SIG-M5 treated with dmso at 0.1 percent for 504 hours (cell line): Measurements from ENCODE around the gene TSPO2.

Experiments
- DNase-seq: peaks from one replicate; lab custom pipeline; 2025; ENCODE audit not compliant: unreplicated experiment; lab: John Stamatoyannopoulos, UW

TSPO2 gene

GRCh38 chr6:41027241-41027640 lies 15.0 kb upstream of the TSPO2 start:
- DNase-seq: no peak

GRCh38 chr6:41027799-41028560 lies 14.3 kb upstream of the TSPO2 start:
- peak; percentile 48 for DNase-seq

DNA sequence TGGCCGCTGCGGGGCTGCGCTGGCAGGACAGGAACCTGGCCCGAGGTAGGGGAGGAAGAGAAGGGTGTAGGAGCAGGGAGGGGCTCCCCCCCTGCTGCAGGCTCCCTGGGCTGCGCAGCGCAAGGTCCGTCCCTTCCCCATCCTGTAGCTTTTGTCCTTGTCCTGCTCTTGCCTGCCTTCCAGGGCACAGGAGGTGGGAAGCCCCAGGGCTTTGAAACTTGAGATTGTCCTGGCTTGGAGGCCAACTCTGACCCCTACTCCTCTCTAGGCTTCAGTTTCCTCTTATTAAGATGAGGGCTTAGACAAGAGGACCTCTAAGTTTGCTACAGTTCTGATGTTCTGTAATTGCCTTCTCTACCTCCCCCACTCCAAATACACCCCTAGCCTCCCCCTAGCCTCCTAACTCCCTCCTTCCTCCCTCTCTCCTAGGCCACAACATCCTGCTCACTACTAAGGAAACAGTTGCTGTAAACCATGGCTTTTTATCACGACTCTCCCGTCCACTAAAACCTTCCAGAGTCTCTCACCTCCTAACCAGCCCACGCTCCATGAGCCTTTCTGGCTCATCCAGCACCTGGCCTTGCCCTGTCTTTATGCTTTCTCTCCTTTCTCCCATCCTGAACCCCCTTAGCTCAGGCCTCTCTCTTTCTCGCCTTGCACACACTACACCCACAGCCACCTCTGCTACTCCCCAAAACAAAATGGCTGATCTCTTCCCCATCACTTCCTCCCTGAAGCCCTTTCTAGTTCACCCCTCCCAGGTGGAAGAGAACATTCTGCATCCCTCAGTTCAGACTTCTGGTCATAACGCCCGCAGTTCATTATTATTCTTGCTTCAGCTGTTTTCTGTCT lies 13.5 kb upstream of the TSPO2 start:
- no peak for DNase-seq

DNA sequence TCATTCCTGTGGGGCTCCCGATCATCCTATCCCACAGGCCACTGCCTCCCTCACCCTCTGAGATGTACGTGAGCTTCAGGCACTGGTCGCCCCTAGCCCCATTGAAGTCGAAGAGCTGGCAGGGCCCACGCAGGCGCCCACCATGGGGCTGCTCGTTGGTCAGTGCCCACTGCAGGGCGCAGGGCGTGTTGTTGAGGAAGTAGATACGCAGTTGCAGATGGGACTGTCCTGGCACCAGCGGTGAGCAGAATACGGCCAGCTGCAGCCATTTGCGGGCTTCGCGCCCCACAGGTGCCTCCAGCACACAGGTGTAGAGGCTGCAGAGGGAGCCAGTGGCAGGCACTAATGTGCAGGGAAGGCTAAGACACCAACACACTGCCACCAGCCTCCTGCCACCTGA lies 9.4 kb upstream of the TSPO2 start:
- no peak for DNase-seq

DNA sequence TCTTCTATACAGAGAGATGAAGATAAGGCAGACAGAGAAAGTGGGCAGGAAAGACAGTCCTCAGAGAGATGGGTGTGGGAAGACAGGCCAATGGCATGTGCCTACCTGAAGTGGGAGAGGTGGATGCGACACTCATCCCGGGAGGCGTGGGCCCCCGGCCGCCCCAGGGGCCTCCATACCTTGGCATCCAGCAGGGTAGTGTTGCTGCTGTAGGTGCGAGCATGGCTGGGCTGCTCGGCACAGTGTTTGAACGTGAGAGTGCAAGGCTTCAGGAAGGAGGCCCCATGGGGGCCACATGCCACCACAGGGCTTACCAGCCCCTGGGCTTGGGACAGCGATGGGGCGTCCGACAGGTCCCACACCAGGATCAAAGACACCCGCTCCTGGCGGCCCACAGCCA lies 8.5 kb upstream of the TSPO2 start:
- no peak for DNase-seq

DNA sequence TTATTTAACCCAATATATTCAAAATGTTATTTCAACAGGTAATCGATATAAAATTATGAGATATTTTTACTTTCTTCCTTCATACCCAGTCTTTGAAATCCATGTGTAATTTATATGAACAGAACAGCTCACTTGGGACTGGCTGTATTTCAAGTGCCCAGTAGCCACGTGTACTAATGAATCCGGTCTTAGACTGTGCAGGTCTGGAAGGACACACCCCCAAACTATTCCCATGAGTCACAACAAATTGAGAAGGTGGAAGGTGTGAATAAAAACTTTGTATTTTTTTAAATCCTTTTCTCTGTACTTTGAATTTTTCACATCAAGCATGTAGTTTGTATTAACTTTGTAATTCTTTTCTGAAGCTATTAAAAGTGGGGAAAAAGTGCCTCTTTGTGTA lies 6.1 kb upstream of the TSPO2 start:
- DNase-seq: no peak

DNA sequence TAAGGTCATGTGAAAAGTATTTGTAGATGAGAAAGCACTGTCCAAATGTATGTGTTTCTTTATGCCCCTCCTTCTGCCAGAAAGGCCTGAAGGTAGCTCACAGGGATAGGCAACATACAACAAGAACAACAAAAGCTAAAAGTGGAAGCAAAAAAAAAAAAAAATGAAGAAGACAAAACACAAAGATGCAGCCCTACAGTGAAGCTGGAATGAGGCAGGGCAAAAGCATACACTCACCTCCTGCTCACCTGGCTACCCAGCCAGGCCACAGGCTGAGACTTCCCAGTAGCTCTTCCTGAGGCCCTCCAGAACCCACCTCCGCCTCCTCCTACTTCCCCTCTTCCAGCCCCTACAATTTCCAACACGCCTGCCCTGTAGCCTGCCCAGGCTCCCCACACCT lies 5.7 kb upstream of the TSPO2 start:
- DNase-seq: no peak

DNA sequence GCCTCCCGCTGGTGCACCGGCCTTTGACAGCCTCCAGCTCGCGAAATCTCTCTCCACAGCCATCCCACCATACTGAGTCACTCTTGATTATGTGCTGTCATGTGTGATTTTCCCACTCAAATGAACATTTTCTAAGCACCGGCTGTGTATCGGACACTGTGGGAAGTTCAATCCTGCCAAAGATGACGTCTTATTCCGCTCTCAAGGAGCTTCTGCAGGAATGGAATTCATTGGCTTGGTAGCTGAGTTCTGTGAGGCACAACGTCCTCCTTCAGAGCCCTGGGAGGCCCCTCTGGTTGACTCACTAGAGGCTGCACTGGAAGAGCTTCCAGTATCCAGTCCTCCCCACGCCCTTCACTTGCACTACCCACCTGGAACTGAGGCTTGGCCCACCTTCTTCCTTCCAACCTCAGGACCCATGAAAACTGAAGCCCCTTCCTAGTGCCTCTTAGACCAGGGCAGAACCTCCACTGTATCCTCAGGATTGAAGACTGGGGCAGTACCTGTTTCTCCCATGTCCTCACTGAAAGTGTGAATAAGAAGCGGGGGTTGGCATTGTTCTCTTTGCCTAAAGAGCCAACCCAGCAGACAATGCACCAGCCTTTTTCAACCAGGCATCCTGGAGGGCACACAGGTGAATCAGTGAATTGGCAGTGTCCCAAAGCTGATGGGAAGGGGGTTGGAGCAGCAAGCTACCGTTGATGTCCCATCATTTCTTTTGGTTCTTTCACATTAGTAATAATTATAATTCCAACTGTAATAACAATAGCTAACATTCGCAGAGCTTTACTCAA lies 5.0 kb upstream of the TSPO2 start:
- no peak for DNase-seq

DNA sequence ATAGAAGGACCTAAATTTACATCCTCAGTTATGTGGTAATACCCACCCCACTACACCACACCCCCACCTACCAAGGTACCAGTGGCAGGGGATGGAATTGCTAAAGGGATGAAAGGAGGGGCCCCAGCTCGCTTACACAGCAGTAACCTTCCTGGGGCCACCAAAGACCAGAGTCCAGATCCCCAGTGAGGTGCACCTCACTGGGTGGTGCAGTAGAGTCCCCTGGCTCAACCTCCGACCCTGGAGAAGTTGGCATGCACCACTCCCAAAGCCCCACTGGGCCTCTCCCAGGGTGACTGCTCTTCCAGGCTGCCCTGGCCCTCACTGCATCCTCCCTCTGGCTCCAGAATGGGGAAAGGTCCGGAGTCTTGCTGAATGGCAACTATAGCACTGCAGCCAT lies 4.1 kb upstream of the TSPO2 start:
- no peak for DNase-seq

GRCh38 chr6:41039060-41039998 lies 2.9 kb upstream of the TSPO2 start, which contains the start of gene UNC5CL:
UNC5CL (minus strand) TSS chr6:41039221; CDS start chr6:41035074, 4,147 bp downstream.
- peak; percentile 16 for DNase-seq

DNA sequence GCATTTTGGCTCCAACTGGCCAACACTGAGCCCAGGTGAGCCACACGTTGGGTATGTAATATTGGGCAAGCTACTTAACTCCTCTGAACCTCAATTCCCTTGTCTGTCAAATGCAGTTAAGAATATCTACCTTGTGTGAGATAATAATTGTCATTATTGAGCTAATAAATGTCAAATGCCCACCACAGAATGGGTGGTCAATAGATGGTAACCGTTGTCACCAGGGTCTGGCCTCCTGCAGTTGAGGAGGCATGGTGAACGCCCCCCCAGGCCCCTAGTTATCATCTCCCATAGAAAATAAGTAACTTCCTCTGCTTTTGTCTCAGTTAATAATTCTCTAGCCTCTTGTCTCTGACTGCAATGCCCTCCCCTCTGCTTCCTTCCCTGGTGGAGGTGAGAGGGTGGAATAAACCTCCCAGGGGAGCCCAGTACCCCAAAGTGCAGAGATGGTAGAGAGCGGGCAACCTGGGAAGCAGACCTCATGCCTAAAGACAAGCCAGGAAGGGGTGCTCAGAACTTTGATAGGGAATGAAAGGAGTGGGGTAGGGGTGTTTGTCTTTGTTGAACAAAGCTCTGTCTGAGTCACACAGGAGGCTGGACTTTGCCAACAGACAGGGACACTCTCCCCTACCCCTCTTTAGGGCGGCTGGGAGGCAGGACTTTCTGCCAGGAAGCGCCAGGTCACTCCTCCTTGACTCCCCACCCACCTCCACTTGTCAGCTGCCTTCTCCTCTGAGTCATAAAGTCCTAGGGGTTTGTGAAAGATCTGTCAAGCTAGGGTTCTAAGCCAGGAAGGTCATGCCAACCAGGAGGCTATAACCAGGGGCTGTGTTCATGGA lies 1.9 kb upstream of the TSPO2 start:
- no peak for DNase-seq

GRCh38 chr6:41040940-41041536 lies 1.2 kb upstream of the TSPO2 start:
- no peak for DNase-seq

GRCh38 chr6:41043151-41043550 lies 884 bp downstream of the TSPO2 start:
- no peak for DNase-seq

GRCh38 chr6:41045664-41046063 lies 3.4 kb downstream of the TSPO2 start:
- no peak for DNase-seq

- DNase-seq: no peak
Observed at GRCh38 chr6:41046084-41046483, 3.8 kb downstream of the TSPO2 start.

DNA sequence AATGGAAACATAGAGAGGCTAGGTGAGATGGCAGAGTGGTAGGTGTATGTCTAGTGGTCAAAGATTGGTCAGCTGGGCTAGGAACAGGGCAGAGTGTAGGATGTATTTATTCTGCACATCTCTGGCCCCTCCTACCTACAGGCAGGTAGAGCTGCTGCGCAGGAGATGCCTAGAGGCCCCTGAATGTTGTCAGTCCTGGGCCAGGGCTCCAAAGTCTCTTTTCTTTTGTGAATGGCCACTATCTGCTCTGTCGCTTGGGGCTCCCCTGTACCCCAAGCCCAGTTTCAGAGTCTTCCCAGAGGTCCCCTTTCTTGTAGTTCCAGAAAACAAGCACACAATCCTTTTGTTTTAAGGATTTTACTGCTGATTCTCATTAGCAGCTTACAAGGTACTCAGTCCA lies 5.0 kb downstream of the TSPO2 start:
- no peak for DNase-seq

DNA sequence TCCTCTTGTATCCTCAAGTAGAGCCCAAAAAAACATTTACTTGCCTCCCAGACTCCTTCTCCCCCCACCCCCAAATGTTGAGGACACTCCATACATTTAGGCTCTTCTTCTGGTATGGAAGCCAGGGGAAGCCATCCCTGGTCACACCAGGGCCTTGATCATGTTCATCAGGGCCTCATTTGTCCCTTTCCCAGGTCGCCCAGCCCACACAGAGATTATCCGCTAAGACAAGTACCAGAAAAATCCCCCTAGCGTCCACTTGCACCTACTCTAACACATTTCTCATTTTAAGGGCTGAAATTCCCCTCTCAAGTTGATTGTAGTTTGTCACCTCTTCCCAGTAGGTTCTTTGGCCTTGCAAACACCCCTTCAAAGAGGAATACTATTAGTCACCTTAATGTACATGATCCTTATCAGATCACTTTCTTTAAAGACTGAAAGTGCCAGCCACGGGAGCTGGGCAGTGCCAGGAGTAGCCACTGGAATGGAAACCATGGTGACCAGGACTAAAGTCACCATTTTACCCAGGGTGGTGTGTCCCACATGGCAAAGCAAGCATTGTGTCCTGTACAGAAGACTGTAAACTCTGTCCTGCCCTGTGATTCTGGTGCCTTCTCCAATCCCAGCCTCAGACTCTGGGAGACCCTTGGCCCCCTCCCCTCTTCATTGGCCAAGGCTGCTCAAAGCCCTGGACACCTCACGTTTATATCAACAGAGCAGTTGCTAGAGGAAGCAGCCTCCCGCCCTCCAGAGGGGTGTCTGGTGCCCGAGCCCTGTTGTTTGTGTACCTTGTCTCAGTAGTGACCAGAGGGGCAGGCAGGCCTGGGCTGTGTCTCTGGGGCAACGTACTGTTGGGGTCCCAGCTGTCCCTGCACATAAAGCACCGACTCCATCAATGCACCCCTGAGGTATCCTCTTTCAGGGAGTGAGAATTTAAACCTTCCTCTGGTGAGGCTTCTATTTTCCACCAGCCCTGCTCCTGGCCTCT lies 5.8 kb downstream of the TSPO2 start:
- DNase-seq: no peak

- DNase-seq: no peak
Observed at GRCh38 chr6:41049521-41049920, 7.3 kb downstream of the TSPO2 start.
